ENCODE measurements around the gene PAQR7.

Gene PAQR7

GRCh38 chr1:25837262-25837875, 38.1 kb downstream of the PAQR7 start:
- TF ChIP-seq, protein P1, sequence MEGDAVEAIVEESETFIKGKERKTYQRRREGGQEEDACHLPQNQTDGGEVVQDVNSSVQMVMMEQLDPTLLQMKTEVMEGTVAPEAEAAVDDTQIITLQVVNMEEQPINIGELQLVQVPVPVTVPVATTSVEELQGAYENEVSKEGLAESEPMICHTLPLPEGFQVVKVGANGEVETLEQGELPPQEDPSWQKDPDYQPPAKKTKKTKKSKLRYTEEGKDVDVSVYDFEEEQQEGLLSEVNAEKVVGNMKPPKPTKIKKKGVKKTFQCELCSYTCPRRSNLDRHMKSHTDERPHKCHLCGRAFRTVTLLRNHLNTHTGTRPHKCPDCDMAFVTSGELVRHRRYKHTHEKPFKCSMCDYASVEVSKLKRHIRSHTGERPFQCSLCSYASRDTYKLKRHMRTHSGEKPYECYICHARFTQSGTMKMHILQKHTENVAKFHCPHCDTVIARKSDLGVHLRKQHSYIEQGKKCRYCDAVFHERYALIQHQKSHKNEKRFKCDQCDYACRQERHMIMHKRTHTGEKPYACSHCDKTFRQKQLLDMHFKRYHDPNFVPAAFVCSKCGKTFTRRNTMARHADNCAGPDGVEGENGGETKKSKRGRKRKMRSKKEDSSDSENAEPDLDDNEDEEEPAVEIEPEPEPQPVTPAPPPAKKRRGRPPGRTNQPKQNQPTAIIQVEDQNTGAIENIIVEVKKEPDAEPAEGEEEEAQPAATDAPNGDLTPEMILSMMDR (IDR thresholded peaks at IDR 0.05; ENCODE audit: low read depth, low read length, missing control alignments) = peak; percentile 35
- DNase-seq (ENCODE audit: low read depth) = no peak
- no peak overlapping the region for H3K4me3 ChIP-seq (ENCODE audit: low read depth, low read length)

DNA sequence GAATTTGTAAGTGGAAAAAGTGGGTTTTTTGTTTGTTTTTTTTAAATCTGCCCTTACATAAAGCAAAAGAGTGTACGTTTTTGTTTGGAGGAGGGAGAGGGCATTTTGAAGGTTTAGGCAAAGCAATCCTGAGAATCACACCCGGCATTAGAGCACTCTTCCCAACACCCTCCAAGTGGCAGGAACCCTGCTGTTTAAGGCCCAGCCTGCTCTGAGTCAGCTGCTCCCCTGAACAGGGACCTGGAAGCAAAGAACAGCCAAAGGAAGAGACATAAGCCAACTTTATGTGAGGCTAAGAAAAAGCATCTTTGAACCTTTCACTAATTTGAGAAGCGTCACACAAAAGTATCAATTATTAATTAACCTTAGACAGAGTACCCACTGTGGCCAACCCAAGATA, 38.8 kb downstream of the PAQR7 start:
- no peak for DNase-seq (ENCODE audit: low read depth)
- TF ChIP-seq, protein P1 (IDR thresholded peaks at IDR 0.05; ENCODE audit: low read depth, low read length, missing control alignments) = no peak
- no peak overlapping the region for H3K4me3 ChIP-seq (ENCODE audit: low read depth, low read length)

DNA sequence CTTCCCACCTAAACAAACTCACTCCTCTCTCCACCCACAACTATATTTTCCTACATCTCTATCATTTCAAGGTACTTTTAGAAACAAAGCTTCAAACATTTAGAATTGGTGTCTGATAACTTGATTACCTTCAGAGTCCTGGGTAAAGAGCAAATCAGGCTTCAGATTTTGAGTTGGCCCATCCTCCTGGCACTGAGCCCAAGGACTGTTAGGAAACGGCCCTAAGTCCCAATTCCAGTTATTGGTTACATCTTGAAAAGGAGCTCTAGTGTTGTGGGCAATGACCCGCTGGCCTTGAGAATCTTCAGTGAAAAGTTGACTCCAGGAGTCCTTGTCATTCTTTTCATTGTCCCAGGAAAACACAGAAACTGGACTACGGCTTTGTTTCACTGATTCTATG, 40.6 kb downstream of the PAQR7 start:
- H3K4me3 ChIP-seq (ENCODE audit: low read depth, low read length) = no peak overlapping the region
- DNase-seq (ENCODE audit: low read depth) = no peak
- TF ChIP-seq, protein P1 (IDR thresholded peaks at IDR 0.05; ENCODE audit: low read depth, low read length, missing control alignments) = no peak

DNA sequence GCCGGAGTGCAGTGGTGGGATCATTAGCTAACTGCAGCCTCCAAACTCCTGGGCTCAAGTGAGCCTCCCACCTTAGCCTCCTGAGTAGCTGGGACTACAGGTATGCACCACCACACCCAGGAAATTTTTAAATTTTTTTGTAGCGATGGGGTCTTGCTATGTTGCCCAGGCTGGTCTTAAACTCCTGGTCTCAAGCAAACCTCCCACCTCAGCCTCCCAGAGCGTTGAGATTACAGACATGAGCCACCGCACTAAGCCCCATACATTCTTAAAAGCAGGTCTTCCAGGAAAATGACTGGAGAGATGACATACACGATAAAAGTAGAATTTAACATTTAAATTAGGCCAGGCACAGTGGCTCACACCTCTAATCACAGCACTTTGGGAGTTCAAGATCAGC, 42.4 kb downstream of the PAQR7 start:
- TF ChIP-seq, protein P1 (IDR thresholded peaks at IDR 0.05; ENCODE audit: low read depth, low read length, missing control alignments) = no peak
- no peak for DNase-seq (ENCODE audit: low read depth)
- no peak overlapping the region for H3K4me3 ChIP-seq (ENCODE audit: low read depth, low read length)

- no peak overlapping the region for H3K4me3 ChIP-seq (ENCODE audit: low read depth, low read length)
- no peak for DNase-seq (ENCODE audit: low read depth)
- TF ChIP-seq, protein P1 (IDR thresholded peaks at IDR 0.05; ENCODE audit: low read depth, low read length, missing control alignments) = no peak
These were observed 43.0 kb downstream of the PAQR7 start for GRCh38 chr1:25832336-25833037.

- no peak for DNase-seq (ENCODE audit: low read depth)
- no peak overlapping the region for H3K4me3 ChIP-seq (ENCODE audit: low read depth, low read length)
- TF ChIP-seq, protein P1 (IDR thresholded peaks at IDR 0.05; ENCODE audit: low read depth, low read length, missing control alignments) = no peak
These were observed 43.8 kb downstream of the PAQR7 start for GRCh38 chr1:25831569-25832196.

Measured in GM12864 (cell line).